ENCODE results near the gene A2ML1.
"Not testable (repeated sequence)": the region's sequence is repeated elsewhere in the genome, so short reads cannot be mapped to it uniquely, and the experiment has no call there.

Gene A2ML1

GRCh38 chr12:8816448-8817050, 5.9 kb upstream of the A2ML1 start:
- no peak for DNase-seq (ENCODE audit: low read depth in 3 of 3, low spot score in 1 of 3)

DNA sequence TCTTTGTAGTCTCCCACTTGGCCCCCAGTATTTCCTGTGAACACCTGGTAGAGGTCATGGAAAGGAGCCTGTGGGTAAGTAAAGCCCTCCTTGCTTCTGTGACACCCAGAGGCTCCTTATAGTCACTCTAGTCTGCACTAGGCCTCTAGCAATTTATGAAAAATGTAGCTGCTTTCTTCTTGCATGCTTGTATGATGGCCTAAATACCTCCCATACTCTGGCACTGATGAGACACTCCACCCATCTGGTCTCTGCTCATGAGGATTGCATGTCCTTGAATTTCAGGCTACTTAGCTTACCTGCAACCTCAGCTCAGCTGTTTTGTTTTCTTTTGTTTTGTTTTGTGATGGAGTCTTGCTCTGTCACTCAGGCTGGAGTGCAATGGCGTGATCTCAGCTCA, 4.6 kb upstream of the A2ML1 start:
- no peak for DNase-seq (ENCODE audit: low read depth in 3 of 3, low spot score in 1 of 3)

DNA sequence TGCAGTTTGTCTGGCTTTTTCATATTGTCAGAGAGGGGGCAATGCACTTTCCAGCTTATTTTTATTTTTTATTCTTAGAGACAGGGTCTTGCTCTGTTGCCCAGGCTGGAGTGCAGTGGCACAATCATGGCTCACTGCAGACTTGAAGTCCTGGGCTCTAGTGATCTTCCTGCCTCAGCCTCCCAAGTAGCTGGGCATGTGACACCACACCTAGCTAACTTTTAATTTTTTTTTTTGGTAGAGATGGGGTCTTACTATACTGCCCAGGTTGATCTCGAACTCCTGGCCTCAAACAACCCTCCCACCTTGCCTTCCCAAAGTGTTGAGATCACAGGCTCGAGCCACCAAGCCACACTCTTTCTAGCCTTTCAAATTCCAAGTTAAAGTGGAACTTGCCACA, 3.9 kb upstream of the A2ML1 start:
- no peak for DNase-seq (ENCODE audit: low read depth in 3 of 3, low spot score in 1 of 3)

DNA sequence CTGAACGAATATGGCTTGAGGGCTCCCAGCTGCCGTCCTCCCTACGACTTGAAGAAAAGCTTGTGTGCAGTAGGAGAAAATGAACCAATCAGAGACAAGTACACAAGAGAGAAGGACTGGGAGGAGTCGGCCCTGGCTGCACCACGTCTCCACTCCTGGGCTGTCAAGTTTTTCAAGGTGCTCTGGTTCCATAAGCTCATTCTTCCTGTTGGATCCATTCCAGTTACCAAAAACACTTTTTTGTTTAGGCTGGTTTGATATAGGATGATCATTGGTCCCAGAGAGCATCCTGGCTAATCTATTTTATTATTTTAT, 2.8 kb upstream of the A2ML1 start:
- DNase-seq (ENCODE audit: low read depth in 3 of 3, low spot score in 1 of 3) = no peak

GRCh38 chr12:8820676-8821407, 1.6 kb upstream of the A2ML1 start:
- DNase-seq (ENCODE audit: low read depth in 3 of 3, low spot score in 1 of 3) = not testable (repeated sequence)

- no peak for DNase-seq (ENCODE audit: low read depth in 3 of 3, low spot score in 1 of 3)
Observed at GRCh38 chr12:8821591-8821990, 830 bp upstream of the A2ML1 start.

DNA sequence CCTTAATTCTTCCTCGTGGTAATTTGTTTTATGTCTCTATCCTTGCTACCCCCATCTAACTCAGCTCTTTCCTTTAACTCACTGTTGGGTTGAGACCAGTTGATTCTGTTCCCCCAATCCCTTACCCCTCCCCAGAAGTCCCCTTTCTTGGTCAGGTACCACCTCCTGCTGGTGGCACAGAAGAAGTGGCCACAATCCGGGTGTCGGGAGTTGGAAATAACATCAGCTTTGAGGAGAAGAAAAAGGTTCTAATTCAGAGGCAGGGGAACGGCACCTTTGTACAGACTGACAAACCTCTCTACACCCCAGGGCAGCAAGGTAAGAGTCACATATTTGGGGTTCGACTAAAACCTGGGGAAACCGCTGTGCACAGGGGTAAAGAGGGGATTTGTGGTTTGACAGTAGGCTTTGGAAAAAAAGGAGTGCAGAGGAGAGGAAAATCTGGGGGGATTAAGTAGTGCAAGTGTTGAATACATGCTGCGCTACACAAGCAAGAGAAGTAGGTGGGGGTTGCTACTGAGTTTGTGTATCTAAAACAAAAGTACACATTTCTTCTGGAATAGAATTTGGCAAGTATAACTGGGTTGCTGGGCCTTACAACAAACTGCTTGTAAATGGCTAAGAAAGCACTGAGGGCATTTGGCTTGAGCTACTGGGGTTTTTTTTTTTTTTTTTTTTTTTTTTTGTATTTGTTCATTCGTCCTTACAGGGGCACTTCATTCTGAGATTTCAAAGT, 1.3 kb downstream of the A2ML1 start:
- DNase-seq (ENCODE audit: low read depth in 3 of 3, low spot score in 1 of 3) = no peak

DNA sequence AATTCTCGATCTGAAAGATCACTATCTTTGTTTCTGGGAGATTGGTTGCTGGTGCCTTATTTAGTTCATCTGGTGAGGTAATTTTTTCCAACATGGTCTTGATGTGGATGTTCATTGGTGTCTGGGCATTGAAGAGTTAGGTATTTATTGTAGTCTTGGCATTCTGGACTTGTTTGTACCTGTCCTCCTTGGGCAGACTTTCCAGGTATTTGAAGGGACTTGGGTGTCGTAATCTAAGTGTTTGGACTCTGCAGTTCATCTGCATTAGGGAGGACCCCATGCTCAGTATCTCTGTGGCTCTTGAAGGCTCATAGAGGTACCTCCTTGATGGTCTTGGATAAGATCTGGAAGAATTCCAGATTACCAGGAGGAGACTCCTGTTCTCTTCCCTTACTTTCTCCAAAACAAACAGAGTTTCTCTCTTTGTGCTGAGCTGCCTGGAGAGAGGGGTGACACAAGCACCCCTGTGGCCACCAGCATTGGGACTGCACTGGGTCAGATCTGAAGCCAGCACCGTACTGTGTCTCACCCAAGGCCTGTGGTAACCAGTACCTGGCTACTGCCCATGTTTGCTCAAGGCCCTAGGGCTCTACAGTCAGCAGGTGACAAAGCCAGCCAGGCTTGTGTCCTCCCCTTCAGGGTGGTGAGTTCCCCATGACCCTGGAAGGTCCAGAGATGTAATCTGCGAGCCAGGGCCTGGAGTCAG, 5.3 kb downstream of the A2ML1 start:
- DNase-seq (ENCODE audit: low read depth in 3 of 3, low spot score in 1 of 3) = no peak

DNA sequence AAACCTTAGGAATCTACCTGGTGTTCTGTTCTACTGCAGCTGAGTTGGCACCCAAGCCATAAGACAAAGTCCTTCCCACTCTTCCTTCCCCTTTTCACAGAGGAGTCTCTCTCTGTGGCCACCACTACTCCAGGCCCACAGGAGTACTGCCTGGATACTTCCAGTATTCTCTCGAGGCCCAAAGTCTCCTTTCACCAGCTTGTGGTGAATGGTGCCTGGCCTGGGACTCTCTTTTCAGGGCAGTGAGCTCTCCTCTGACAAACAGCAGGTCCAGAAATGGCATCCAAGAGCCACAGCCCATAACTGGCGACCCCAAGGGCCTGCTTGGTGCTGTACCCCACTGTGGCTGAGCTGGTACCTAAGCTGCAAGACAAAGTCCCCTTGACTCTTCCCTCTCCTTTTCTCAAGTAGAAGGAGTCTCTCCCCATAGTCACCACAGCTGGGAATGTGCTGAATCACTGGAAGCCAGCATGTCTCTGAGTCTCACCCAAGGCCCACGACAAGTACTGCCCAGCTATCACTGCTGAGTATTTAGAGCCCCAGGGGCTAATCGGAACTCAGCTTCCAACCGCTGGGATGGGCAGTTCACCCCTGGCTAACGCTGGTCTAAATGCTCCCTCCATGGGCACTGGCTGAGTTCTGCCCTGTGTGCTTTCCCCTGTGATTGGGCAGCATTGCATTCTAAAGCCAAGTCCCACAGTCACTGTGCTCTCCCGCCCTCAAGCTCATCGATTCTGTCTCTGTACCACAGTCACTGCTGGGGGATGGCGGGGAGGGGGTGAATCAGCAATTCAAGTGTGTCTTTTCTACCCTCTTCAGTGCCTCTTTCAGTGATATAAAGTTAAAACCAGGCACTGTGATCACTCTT, 6.1 kb downstream of the A2ML1 start:
- DNase-seq (ENCODE audit: low read depth in 3 of 3, low spot score in 1 of 3) = no peak

DNA sequence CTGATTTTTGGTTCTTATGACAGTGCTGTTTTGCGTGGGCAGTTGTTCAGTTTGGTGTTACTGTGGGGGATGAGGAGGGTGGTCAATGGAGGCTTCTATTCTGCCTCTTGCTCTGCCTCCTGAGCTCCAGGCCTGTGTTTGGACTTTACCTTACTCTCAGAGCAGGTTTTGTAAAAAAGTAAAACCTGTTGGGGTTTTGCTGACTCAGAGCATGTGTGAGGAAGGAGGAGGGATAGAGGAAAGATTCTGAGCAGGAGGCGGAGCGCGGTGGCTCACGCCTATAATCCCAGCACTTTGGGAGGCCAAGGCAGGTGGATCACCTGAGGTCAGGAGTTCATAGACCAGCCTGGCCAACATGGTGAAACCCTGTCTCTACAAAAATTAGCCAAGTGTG, 6.7 kb downstream of the A2ML1 start:
- no peak for DNase-seq (ENCODE audit: low read depth in 3 of 3, low spot score in 1 of 3)

- DNase-seq (ENCODE audit: low read depth in 3 of 3, low spot score in 1 of 3) = no peak
Observed at GRCh38 chr12:8829621-8830020, 7.2 kb downstream of the A2ML1 start.

DNA sequence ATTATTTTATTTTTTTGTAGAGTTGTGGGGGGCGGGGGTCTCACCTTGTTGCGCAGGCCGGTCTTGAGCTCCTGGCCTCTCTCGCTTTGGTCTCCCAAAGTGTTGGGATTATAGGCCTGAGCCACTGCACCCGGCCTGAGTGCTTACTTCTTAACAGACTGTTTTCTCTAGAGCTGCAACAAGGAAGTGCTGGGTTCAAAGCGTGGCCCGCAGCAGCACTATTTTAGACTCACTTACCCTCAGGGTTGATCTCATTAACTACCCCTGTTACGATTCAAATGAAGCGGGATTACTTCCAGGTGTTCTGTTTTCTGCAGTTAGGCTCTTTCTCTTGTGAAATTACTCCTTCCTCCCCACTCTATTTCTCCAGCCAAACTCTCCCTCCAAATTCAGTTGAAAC, 8.7 kb downstream of the A2ML1 start:
- DNase-seq (ENCODE audit: low read depth in 3 of 3, low spot score in 1 of 3) = no peak

- DNase-seq (ENCODE audit: low read depth in 3 of 3, low spot score in 1 of 3) = no peak
Observed at GRCh38 chr12:8832500-8832899, 10.1 kb downstream of the A2ML1 start.

DNA sequence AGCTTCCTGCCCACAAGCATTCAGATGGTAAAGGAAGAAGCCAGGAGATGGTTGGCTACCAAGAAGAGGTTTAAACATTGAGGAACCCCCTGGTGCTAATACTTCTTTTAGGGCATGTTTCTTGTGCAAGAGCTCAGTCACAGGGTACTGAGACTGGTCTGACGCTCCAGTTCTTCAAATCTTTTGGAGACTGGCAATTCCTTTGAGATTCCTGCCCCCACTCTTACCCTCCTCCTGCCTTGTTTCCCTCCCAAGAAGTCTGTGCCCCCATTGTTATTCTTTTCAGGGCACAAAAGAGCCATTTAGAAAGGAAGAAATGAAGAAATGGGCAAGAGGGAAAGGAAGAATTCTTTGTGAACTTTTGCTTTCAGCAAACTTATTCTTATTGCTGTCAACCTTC, 11.8 kb downstream of the A2ML1 start:
- no peak for DNase-seq (ENCODE audit: low read depth in 3 of 3, low spot score in 1 of 3)

DNA sequence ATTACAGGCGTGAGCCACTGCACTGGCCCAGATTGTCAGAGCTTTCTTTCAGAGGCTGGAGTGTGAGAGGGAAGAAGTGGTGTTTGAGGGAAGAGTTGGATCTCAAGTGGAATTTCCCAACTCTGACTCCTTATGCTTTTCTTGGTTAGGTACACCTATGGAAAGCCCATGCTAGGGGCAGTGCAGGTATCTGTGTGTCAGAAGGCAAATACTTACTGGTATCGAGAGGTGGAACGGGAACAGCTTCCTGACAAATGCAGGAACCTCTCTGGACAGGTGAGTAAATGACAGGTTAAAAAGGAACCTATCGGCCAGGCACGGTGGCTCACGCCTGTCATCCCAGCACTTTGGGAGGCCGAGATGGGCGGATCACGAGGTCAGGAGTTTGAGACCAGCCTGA, 14.9 kb downstream of the A2ML1 start:
- DNase-seq (ENCODE audit: low read depth in 3 of 3, low spot score in 1 of 3) = no peak

- DNase-seq (ENCODE audit: low read depth in 3 of 3, low spot score in 1 of 3) = no peak
Observed at GRCh38 chr12:8840321-8840720, 17.9 kb downstream of the A2ML1 start.

GRCh38 chr12:8840938-8841633, 18.7 kb downstream of the A2ML1 start:
- no peak for DNase-seq (ENCODE audit: low read depth in 3 of 3, low spot score in 1 of 3)

DNA sequence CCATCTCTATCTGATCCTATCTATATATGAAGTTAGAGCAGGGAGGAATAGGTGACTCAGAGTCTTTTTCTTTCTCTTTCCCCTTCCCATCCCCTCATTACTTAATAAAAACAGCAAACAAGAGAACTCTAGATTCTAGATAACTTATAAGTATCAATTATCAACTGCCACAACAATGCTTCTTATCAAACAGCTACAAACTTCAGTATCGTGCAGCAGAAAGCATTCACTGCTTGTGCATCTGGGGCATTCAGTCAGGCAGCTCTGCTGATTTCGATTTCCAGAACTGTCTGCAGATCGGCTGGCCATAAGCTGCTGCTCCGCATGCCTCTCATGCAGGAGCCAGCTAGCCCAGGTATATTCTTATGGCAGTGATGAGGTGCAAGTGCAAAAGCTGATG, 19.4 kb downstream of the A2ML1 start:
- no peak for DNase-seq (ENCODE audit: low read depth in 3 of 3, low spot score in 1 of 3)

GRCh38 chr12:8844665-8845064, 22.2 kb downstream of the A2ML1 start:
- no peak for DNase-seq (ENCODE audit: low read depth in 3 of 3, low spot score in 1 of 3)

GRCh38 chr12:8846305-8846704, 23.9 kb downstream of the A2ML1 start:
- no peak for DNase-seq (ENCODE audit: low read depth in 3 of 3, low spot score in 1 of 3)
